ENCODE results near the gene PPP1R1B.
A peak's percentile ranks its signal among the peaks of the same experiment; 100 is the strongest.

Gene PPP1R1B

DNA sequence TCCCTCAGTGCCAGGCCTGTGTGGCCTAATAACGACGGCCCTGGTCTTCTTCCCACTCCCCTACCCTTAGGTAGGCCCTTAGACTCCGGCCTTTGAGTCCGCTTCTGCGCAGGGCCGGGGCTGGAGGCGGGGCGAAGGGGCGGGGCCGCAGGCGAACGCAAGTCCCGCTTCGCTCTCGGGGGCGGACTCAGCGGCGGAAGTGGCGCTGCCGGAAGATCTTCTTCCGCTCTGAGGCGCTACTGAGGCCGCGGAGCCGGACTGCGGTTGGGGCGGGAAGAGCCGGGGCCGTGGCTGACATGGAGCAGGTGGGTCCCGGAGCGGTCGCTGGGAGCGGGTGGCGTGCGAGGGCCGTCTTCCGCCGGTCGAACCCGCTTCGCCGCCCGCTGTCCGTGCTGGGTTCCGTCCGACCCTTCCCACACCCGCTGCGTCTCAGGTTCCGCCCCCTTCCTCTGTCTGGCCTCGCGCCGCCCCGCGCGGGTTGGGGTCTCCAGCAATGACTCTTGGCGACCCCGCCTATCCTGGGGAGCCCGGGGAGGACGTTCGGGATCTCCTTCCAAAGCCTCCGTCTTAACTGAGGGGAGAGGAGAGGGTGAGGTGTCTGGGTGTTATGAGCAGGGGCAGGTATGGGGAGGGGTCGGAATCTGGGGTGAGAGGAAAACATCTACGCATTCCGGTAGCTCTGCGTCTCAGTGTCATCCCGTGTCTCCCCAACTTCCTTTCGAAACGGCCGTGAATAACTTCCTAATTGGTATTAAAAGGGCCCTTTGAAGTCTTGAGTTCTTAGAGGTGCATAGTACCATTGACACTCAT, 10.4 kb downstream of the PPP1R1B start, which contains the start of gene STARD3:
TSS of gene STARD3 (plus strand) at position 218 of the 810 bp plus-strand sequence. CDS start 16,388 bp downstream, outside the sequence.
- no peak for TF ChIP-seq RAD21 (IDR thresholded peaks at IDR 0.05; ENCODE audit: low read depth)
- TF ChIP-seq MAX (IDR thresholded peaks at IDR 0.05), result peak; percentile 64
- TF ChIP-seq FOXM1 (IDR thresholded peaks at IDR 0.05; ENCODE audit: borderline replicate concordance, low read depth), result no peak
- TF ChIP-seq USF1 (IDR thresholded peaks at IDR 0.05), result peak; percentile 33; the same call in 1 of the 2 replicates
- no peak for TF ChIP-seq TEAD4 (IDR thresholded peaks at IDR 0.05)
- TF ChIP-seq CREB1 (IDR thresholded peaks at IDR 0.05; ENCODE audit: low read depth), result no peak
- TF ChIP-seq TAF1 (IDR thresholded peaks at IDR 0.05; ENCODE audit: low read depth), result peak; percentile 68
- no peak; the same call in 1 of the 2 replicates for TF ChIP-seq TCF12 (IDR thresholded peaks at IDR 0.05; ENCODE audit: low read depth)
- TF ChIP-seq EGR1 (IDR thresholded peaks at IDR 0.05), result no peak
- TF ChIP-seq YY1 (IDR thresholded peaks at IDR 0.05; ENCODE audit: low read depth), result no peak; the same call in 1 of the 2 replicates
- TF ChIP-seq REST (IDR thresholded peaks at IDR 0.05; ENCODE audit: low read depth), result no peak
- no peak for TF ChIP-seq NFIC (IDR thresholded peaks at IDR 0.05)
- TF ChIP-seq ZBTB7A (IDR thresholded peaks at IDR 0.05; ENCODE audit: low read depth), result peak; percentile 93
- TF ChIP-seq EP300 (IDR thresholded peaks at IDR 0.05; ENCODE audit: borderline replicate concordance), result no peak
- no peak for TF ChIP-seq CEBPB (IDR thresholded peaks at IDR 0.05)

- TF ChIP-seq MAX (IDR thresholded peaks at IDR 0.05), result no peak
- TF ChIP-seq EGR1 (IDR thresholded peaks at IDR 0.05), result no peak
- TF ChIP-seq EP300 (IDR thresholded peaks at IDR 0.05; ENCODE audit: borderline replicate concordance), result no peak
- no peak for TF ChIP-seq RAD21 (IDR thresholded peaks at IDR 0.05; ENCODE audit: low read depth)
- TF ChIP-seq TEAD4 (IDR thresholded peaks at IDR 0.05), result no peak
- TF ChIP-seq CREB1 (IDR thresholded peaks at IDR 0.05; ENCODE audit: low read depth), result no peak
- TF ChIP-seq REST (IDR thresholded peaks at IDR 0.05; ENCODE audit: low read depth), result no peak
- TF ChIP-seq YY1 (IDR thresholded peaks at IDR 0.05; ENCODE audit: low read depth), result no peak
- no peak for TF ChIP-seq NFIC (IDR thresholded peaks at IDR 0.05)
- no peak for TF ChIP-seq TAF1 (IDR thresholded peaks at IDR 0.05; ENCODE audit: low read depth)
- TF ChIP-seq CEBPB (IDR thresholded peaks at IDR 0.05), result no peak
- TF ChIP-seq USF1 (IDR thresholded peaks at IDR 0.05), result no peak
Measured at GRCh38 chr17:39638317-39638716, 11.6 kb downstream of the PPP1R1B start.

DNA sequence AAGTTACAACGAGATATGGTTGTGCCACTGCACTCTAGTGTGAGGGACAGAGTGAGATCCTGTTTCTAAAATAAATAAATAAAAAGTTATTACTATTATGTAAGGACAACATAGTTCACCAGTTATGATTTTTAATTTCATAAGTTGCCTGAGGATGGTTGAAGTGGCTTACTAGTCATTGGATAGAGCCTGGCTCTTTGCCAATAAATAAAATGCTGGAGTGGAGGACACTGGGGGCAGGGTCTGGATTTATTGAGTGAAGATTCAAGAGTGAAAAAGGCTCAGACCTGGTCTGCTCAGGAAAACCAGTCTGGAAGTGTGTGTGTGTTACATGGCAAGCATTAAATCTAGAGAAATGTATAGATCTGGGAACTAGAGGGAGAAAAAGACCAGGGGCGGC, 12.3 kb downstream of the PPP1R1B start:
- TF ChIP-seq TEAD4 (IDR thresholded peaks at IDR 0.05) (no peak), REST (IDR thresholded peaks at IDR 0.05; ENCODE audit: low read depth) (no peak), NFIC (IDR thresholded peaks at IDR 0.05) (0 out of 2 replicates have a peak, but pooled peaks have one; percentile 18)

All from Ishikawa (cell line).